GM19452 (cell line): ENCODE data around the gene NEK10.

Experiments
- ATAC-seq: cut with Tn5 transposase; IDR thresholded peaks from one replicate; pipeline ENCODE4 v1.9.1; 2021; ENCODE audit not compliant: unreplicated experiment

NEK10 gene

GRCh38 chr3:27125821-27126501, 243.2 kb downstream of the NEK10 start:
- ATAC-seq: no peak

- no peak for ATAC-seq
Measured at GRCh38 chr3:27119639-27120038, 249.5 kb downstream of the NEK10 start.

GRCh38 chr3:27115352-27115751, 253.8 kb downstream of the NEK10 start:
- no peak for ATAC-seq

- ATAC-seq: no peak
Measured at GRCh38 chr3:27114684-27115083, 254.5 kb downstream of the NEK10 start.

GRCh38 chr3:27114129-27114528, 255.1 kb downstream of the NEK10 start:
- no peak for ATAC-seq

- no peak for ATAC-seq
Measured at GRCh38 chr3:27110020-27110419, 259.2 kb downstream of the NEK10 start.

- no peak for ATAC-seq
Measured at GRCh38 chr3:27108322-27108721, 260.9 kb downstream of the NEK10 start.

GRCh38 chr3:27105904-27106303, 263.3 kb downstream of the NEK10 start:
- no peak for ATAC-seq

- ATAC-seq: no peak
Measured at GRCh38 chr3:27097182-27097581, 272.0 kb downstream of the NEK10 start.

- ATAC-seq: no peak
Measured at GRCh38 chr3:27095553-27096222, 273.5 kb downstream of the NEK10 start.

- ATAC-seq: no peak
Measured at GRCh38 chr3:27094721-27095120, 274.5 kb downstream of the NEK10 start.

- no peak for ATAC-seq
Measured at GRCh38 chr3:27093771-27094170, 275.4 kb downstream of the NEK10 start.

- ATAC-seq: no peak
Measured at GRCh38 chr3:27090275-27091041, 278.7 kb downstream of the NEK10 start.

GRCh38 chr3:27089645-27090044, 279.5 kb downstream of the NEK10 start:
- no peak for ATAC-seq

GRCh38 chr3:27089068-27089467, 280.1 kb downstream of the NEK10 start:
- ATAC-seq: no peak

- ATAC-seq: no peak
Measured at GRCh38 chr3:27085829-27086730, 283.1 kb downstream of the NEK10 start.

GRCh38 chr3:27081992-27082607, 287.1 kb downstream of the NEK10 start:
- no peak for ATAC-seq

- no peak for ATAC-seq
Measured at GRCh38 chr3:27081566-27081965, 287.6 kb downstream of the NEK10 start.

GRCh38 chr3:27080258-27080525, 289.0 kb downstream of the NEK10 start:
- no peak for ATAC-seq

- ATAC-seq: no peak
Measured at GRCh38 chr3:27079427-27080257, 289.5 kb downstream of the NEK10 start.
